GM23338 (cell line): ENCODE data around the gene FGFR2. TPM values are rescaled to one million over a fixed set of nuclear protein-coding genes. Genes with fewer than 3 reads are reported as not detected.

Experiments
- ATAC-seq: fragments of 200-7000 bp; cut with Tn5 transposase; 3 replicates; pipeline ENCODE4 v1.9.1; 2020
- DNase-seq: peaks from one replicate; pipeline ENCODE4 v3.0.0-alpha.2; 2015; ENCODE audit warnings: low spot score
- H2AFZ ChIP-seq: fragments of 200-600 bp; sonication (generic); 2 replicates; pipeline ENCODE4 v1.8.0; 2016; ENCODE audit warnings: antibody characterized with exemption, mild to moderate bottlenecking, moderate library complexity
- H3F3A ChIP-seq: fragments of 200-600 bp; sonication (generic); replicated peaks from 2 replicates; pipeline ENCODE4 v1.8.0; 2017; ENCODE audit warnings: antibody characterized with exemption, mixed run types, low read depth
- H3K27ac ChIP-seq: fragments of 200-600 bp; sonication (generic); 2 replicates; pipeline ENCODE4 v1.6.1; 2016; ENCODE audit warnings: low read depth
- H3K27me3 ChIP-seq: fragments of 200-600 bp; sonication (generic); 2 replicates; pipeline ENCODE4 v1.8.0; 2016; ENCODE audit warnings: mild to moderate bottlenecking, mixed run types, moderate library complexity; ENCODE audit not compliant: insufficient read depth
- H3K36me3 ChIP-seq: fragments of 200-600 bp; sonication (generic); 2 replicates; pipeline ENCODE4 v1.8.0; 2016; ENCODE audit warnings: mild to moderate bottlenecking; ENCODE audit not compliant: insufficient read depth
- H3K4me1 ChIP-seq: fragments of 200-600 bp; sonication (generic); 2 replicates; pipeline ENCODE4 v1.8.0; 2016; ENCODE audit warnings: mild to moderate bottlenecking, moderate library complexity; ENCODE audit not compliant: insufficient read depth
- H3K4me2 ChIP-seq: fragments of 200-600 bp; sonication (generic); 2 replicates; pipeline ENCODE4 v1.7.1; 2017; ENCODE audit warnings: mixed run types
- H3K4me3 ChIP-seq: fragments of 200-600 bp; sonication (generic); 2 replicates; pipeline ENCODE4 v1.6.1; 2016; ENCODE audit warnings: mixed run types
- H3K79me2 ChIP-seq: fragments of 200-600 bp; sonication (generic); replicated peaks from 2 replicates; pipeline ENCODE4 v1.8.0; 2017; ENCODE audit warnings: mild to moderate bottlenecking; ENCODE audit not compliant: insufficient read depth
- H3K9me2 ChIP-seq: fragments of 200-600 bp; sonication (generic); 2 replicates; pipeline ENCODE4 v1.8.0; 2017; ENCODE audit not compliant: insufficient read depth
- H4K20me1 ChIP-seq: fragments of 200-600 bp; sonication (generic); replicated peaks from 2 replicates; pipeline ENCODE4 v1.8.0; 2017; ENCODE audit warnings: mild to moderate bottlenecking; ENCODE audit not compliant: insufficient read depth
- H3K27ac Mint-ChIP-seq: 2 replicates; pipeline ENCODE4 v1.8.0; 2020; ENCODE audit warnings: inconsistent platforms, mild to moderate bottlenecking, moderate library complexity, mixed read lengths
- H3K27me3 Mint-ChIP-seq: 3 replicates; pipeline ENCODE4 v1.8.0; 2022; ENCODE audit warnings: low read depth, mild to moderate bottlenecking, moderate library complexity, mixed read lengths, inconsistent platforms; ENCODE audit not compliant: insufficient read depth, poor library complexity
- H3K36me3 Mint-ChIP-seq: 3 replicates; pipeline ENCODE4 v1.8.0; 2021; ENCODE audit warnings: low read depth, mild to moderate bottlenecking, inconsistent platforms, moderate library complexity, mixed read lengths
- H3K4me1 Mint-ChIP-seq: 3 replicates; pipeline ENCODE4 v1.8.0; 2020; ENCODE audit warnings: mild to moderate bottlenecking, inconsistent platforms, mixed read lengths
- H3K4me3 Mint-ChIP-seq: 3 replicates; pipeline ENCODE4 v1.8.0; 2021; ENCODE audit warnings: moderate library complexity, mild to moderate bottlenecking, inconsistent platforms, mixed read lengths
- H3K9me3 Mint-ChIP-seq: 3 replicates; pipeline ENCODE4 v1.8.0; 2020; ENCODE audit warnings: moderate library complexity, mild to moderate bottlenecking, inconsistent platforms, mixed read lengths
- ETS1 ChIP-seq: IDR thresholded peaks from 2 replicates; pipeline ENCODE4 v1.6.1; 2016; ENCODE audit warnings: antibody characterized with exemption
- EZH2phosphoT487 ChIP-seq: fragments of 200-600 bp; sonication (generic); IDR thresholded peaks from one replicate; pipeline ENCODE4 v1.8.1; 2018; ENCODE audit warnings: antibody characterized with exemption; ENCODE audit not compliant: unreplicated experiment
- JUNB ChIP-seq: IDR thresholded peaks from one replicate; pipeline ENCODE4 v1.6.1; 2016; ENCODE audit warnings: antibody characterized with exemption; ENCODE audit not compliant: unreplicated experiment
- STAT1 ChIP-seq: IDR thresholded peaks from one replicate; pipeline ENCODE4 v1.6.1; 2016; ENCODE audit warnings: antibody characterized with exemption; ENCODE audit not compliant: unreplicated experiment
- polyA plus RNA-seq: library from polyadenylated mRNA; unstranded; fragments of >200 nt; fragmentation: Nextera tagmentation; extraction: Ambion mirVana; gene quantifications from 2 replicates; pipeline ENCODE4 v1.2.1, GENCODE V29; 2016
- total RNA-seq: library from RNA; depleted of rRNA; stranded (reverse); fragments of >200 nt; shearing (Covaris generic); gene quantifications from 2 replicates; pipeline ENCODE4 v1.2.3, GENCODE V29; 2014
- TF ChIP-seq, protein P1 (sequence below): IDR thresholded peaks from one replicate; pipeline ENCODE4 v1.6.1; 2018; ENCODE audit warnings: antibody characterized with exemption; ENCODE audit not compliant: unreplicated experiment
- TF ChIP-seq, protein P2 (sequence below), 2 experiments: fragments of 200-600 bp in 1 of 2; sonication (generic) in 1 of 2; conservative IDR thresholded peaks; 2 replicates each; pipeline versions ENCODE4 v1.5.1 to v1.6.1; 2016 to 2017; ENCODE audit warnings: antibody characterized with exemption in 2 of 2, low read depth in 2 of 2, mild to moderate bottlenecking in 2 of 2, moderate library complexity in 1 of 2

Gene FGFR2
- total and polyA plus RNA-seq, 2 experiments from 2014 or later, result 31.1 to 106 TPM

GRCh38 chr10:121497513-121498470 lies 100.5 kb downstream of the FGFR2 start:
- Histone ChIP-seq H3K27ac (0 out of 2 replicates have a peak overlapping the region, but pooled peaks have one; percentile 46), H3K4me1 (no peaks in the 10 kb centered on the region), H3K9me2 (no peaks in the 10 kb centered on the region), H3K27me3 (no peaks in the 10 kb centered on the region), H3K4me3 (no peak overlapping the region), H2AFZ (no peak overlapping the region), H3K36me3 (peaks cover 32% of the 10 kb centered on the region), H3F3A (no peaks in the 10 kb centered on the region), H3K4me2 (no peak overlapping the region), H4K20me1 (0 out of 2 replicates have a peak, but pooled peaks cover 8% of the 10 kb centered on the region), H3K79me2 (peaks cover 51% of the 10 kb centered on the region)
- Mint-ChIP-seq H3K9me3 (no peaks in the 10 kb centered on the region), H3K27me3 (peaks cover 3% of the 10 kb centered on the region), H3K36me3 (peaks cover 94% of the 10 kb centered on the region), H3K27ac (no peak overlapping the region; the same call in 1 of the 2 replicates), H3K4me3 (no peak overlapping the region), H3K4me1 (peaks cover 19% of the 10 kb centered on the region)
- DNase-seq, result peak; percentile 67
- TF ChIP-seq, protein P1, sequence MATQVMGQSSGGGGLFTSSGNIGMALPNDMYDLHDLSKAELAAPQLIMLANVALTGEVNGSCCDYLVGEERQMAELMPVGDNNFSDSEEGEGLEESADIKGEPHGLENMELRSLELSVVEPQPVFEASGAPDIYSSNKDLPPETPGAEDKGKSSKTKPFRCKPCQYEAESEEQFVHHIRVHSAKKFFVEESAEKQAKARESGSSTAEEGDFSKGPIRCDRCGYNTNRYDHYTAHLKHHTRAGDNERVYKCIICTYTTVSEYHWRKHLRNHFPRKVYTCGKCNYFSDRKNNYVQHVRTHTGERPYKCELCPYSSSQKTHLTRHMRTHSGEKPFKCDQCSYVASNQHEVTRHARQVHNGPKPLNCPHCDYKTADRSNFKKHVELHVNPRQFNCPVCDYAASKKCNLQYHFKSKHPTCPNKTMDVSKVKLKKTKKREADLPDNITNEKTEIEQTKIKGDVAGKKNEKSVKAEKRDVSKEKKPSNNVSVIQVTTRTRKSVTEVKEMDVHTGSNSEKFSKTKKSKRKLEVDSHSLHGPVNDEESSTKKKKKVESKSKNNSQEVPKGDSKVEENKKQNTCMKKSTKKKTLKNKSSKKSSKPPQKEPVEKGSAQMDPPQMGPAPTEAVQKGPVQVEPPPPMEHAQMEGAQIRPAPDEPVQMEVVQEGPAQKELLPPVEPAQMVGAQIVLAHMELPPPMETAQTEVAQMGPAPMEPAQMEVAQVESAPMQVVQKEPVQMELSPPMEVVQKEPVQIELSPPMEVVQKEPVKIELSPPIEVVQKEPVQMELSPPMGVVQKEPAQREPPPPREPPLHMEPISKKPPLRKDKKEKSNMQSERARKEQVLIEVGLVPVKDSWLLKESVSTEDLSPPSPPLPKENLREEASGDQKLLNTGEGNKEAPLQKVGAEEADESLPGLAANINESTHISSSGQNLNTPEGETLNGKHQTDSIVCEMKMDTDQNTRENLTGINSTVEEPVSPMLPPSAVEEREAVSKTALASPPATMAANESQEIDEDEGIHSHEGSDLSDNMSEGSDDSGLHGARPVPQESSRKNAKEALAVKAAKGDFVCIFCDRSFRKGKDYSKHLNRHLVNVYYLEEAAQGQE, result no peak
- TF ChIP-seq, protein P2, sequence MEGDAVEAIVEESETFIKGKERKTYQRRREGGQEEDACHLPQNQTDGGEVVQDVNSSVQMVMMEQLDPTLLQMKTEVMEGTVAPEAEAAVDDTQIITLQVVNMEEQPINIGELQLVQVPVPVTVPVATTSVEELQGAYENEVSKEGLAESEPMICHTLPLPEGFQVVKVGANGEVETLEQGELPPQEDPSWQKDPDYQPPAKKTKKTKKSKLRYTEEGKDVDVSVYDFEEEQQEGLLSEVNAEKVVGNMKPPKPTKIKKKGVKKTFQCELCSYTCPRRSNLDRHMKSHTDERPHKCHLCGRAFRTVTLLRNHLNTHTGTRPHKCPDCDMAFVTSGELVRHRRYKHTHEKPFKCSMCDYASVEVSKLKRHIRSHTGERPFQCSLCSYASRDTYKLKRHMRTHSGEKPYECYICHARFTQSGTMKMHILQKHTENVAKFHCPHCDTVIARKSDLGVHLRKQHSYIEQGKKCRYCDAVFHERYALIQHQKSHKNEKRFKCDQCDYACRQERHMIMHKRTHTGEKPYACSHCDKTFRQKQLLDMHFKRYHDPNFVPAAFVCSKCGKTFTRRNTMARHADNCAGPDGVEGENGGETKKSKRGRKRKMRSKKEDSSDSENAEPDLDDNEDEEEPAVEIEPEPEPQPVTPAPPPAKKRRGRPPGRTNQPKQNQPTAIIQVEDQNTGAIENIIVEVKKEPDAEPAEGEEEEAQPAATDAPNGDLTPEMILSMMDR (conservative IDR thresholded peaks at IDR 0.05; ENCODE audit: low read depth in 2 of 2), result peak; percentile 59 to 72
- peak; percentile 61 for ATAC-seq

DNA sequence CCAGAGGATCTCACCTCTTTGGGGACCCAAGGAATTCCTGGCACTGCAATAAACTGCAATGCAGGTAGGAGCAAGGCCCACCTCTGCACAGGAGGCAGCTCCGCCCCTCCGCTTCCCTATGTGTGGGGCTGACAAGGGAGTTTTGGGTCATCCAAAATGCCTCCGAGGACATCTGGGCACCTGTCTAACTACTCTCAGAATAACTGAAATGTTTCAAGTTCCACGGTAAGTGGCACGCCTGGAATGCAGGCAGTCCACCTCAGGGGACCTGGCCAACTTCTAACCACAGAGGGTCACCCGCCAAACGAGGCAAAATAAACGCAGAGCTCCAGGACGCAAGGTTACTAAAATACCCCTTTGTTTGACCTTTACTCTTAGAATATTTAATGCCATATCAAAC lies 102.5 kb downstream of the FGFR2 start:
- Mint-ChIP-seq H3K36me3 (peaks cover 97% of the 10 kb centered on the region), H3K4me3 (no peak overlapping the region), H3K9me3 (no peaks in the 10 kb centered on the region), H3K27me3 (peaks cover 3% of the 10 kb centered on the region), H3K4me1 (peaks cover 19% of the 10 kb centered on the region), H3K27ac (no peak overlapping the region)
- no peaks in the 10 kb centered on the region for H3K27me3 ChIP-seq
- ATAC-seq (no peak), DNase-seq (no peak)
- H3K4me3 ChIP-seq, result no peak overlapping the region
- 0 out of 2 replicates have a peak, but pooled peaks cover 8% of the 10 kb centered on the region for H4K20me1 ChIP-seq
- no peaks in the 10 kb centered on the region for H3K9me2 ChIP-seq
- no peak overlapping the region for H2AFZ ChIP-seq
- H3K27ac ChIP-seq, result no peak overlapping the region
- peaks cover 29% of the 10 kb centered on the region for H3K36me3 ChIP-seq
- H3K79me2 ChIP-seq, result peaks cover 53% of the 10 kb centered on the region
- no peaks in the 10 kb centered on the region for H3F3A ChIP-seq
- H3K4me1 ChIP-seq, result no peaks in the 10 kb centered on the region
- H3K4me2 ChIP-seq, result no peak overlapping the region
- TF ChIP-seq STAT1 (no peak), EZH2phosphoT487 (no peak), ETS1 (no peak), JUNB (no peak)
- TF ChIP-seq, protein P2 (conservative IDR thresholded peaks at IDR 0.05; ENCODE audit: low read depth in 2 of 2), result no peak
- TF ChIP-seq, protein P1, result no peak
